HG03175 (cell line): ENCODE measurements around the gene THADA.
A peak's percentile ranks its signal among the peaks of the same experiment; 100 is the strongest.

Experiments
- ATAC-seq: cut with Tn5 transposase; IDR thresholded peaks from one replicate; pipeline ENCODE4 v1.9.1; 2021; ENCODE audit warnings: mild to moderate bottlenecking, moderate library complexity; ENCODE audit not compliant: unreplicated experiment

THADA gene

GRCh38 chr2:43228756-43229659 is 366.8 kb downstream of the THADA start:
- no peak for ATAC-seq

DNA sequence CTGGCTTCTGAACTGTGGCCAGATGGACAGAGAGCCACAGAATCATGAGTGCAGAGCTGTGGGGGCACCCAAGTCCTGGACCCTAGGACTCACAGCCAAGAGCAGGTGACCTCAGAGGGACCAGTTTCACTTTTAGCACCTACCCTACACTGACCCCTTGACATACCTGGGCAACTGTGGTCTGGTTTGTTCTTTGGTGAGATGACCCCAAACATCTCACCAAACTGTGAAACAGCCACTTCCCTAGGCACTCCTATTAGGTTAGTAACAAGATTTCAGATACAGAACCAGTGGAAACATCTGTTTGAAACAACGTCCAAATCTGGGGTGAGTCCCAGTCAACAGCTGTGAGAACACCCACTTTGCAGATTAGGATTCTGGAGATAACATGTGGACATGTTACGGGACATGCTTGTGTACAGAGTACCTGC is 367.5 kb downstream of the THADA start:
- ATAC-seq = no peak

- ATAC-seq = no peak
Observed at GRCh38 chr2:43227830-43228281, 368.0 kb downstream of the THADA start.

DNA sequence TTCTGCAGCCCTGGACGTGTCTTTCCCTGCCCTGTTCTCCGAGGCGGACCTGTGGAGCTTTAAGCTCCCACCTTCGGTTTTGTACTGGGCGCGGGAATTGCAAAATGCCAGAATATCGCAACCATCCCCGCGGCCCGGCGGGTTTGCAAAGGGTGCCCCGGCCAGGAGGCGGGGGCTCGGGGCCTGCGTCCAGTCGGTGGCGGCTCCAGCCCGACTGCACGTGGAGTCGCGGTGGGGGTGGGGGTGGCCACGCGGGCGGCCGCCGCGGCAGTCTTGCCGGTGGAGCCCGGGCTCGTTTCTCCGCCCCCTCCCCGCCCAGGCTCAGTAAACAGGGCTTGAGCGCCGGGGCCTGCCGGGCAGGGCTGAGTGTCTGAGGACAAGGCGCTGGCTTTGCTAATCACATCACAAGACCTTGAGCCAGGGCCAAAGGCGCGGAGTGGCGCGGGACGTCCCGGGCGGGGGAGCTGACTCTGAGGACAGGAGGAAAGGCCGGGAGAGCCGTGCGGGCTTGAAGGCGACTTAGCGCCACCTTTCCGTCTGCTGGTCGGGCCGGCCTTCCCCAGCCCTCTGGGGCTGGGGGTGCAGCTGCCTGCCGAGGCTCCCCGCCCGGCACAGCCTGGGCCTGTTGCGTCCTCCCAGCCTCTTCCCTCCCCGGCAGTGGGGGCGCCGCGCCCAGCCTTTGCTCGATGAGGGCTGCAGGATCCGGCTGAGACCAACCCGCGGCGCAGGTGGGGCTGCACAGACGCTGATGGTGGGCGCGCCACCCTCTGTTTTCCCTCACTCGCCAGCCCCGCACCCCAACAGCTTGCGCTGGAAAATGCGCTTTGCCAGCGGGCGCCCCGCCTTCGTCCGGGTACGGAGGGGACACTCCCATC is 368.6 kb downstream of the THADA start:
- ATAC-seq = no peak

DNA sequence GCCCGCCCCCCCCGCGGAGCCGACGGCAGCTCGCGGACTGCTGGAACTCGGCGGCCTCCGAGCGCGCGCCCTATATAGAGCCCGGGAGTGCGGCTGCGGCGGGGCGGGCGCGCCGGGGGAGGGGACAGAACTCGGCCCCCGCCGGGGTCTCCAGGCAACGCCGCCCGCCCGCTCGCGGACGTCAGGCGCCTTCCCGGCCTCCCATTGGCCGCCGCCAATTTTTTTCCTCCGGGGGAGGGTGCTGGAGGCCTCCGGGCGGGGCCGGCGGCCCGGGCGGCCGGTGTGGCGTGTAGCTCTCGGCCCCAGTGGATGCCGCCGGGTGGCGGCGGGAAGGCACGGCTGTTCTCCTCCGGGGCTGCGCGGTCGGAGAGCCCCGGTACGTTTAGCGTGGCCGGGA is 369.3 kb downstream of the THADA start, which contains the start of gene ZFP36L2:
Gene ZFP36L2 (minus strand): TSS at position 49 of the 397 bp plus-strand sequence. CDS start 291 bp downstream, outside the sequence.
- ATAC-seq = peak; percentile 57

DNA sequence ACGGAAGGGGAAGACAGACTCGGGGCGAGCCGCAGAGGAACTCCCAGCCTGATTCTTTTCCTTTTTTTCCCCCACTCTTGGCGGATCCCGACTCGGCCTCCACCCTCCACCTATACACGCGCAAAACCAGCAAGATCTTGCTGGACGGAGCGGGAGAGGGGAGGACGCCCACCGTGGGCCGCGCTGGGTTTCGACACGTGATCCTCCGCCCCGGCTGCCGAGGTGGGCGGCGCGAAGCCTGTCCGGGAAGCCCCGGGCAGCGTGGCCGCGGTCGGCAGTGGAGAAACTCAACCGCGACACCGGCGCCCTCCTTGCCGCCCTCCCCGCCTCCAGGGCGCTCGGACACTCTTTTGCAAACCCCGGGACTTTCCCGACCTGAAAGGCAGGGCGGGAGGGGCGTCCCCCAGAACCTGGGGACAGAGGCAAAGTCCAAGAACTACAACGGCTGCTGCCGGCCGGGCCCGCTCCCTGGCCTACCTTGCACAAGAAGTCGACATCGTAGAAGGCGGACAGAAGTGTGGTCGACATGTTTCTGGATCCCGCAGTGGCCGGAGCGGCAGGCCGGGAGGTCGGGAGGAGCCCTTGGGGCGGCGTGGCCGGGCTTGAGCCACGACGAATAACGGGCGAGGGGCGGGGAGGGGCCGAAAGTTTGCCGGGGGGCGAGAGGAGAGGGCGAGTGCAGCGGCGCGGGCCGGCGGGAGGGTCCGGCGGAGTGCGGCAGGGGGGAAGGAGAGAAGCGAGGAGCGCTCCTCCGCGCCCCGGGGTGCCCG is 369.9 kb downstream of the THADA start:
- peak; percentile 24 for ATAC-seq

- no peak for ATAC-seq
Observed at GRCh38 chr2:43225093-43225787, 370.6 kb downstream of the THADA start.

DNA sequence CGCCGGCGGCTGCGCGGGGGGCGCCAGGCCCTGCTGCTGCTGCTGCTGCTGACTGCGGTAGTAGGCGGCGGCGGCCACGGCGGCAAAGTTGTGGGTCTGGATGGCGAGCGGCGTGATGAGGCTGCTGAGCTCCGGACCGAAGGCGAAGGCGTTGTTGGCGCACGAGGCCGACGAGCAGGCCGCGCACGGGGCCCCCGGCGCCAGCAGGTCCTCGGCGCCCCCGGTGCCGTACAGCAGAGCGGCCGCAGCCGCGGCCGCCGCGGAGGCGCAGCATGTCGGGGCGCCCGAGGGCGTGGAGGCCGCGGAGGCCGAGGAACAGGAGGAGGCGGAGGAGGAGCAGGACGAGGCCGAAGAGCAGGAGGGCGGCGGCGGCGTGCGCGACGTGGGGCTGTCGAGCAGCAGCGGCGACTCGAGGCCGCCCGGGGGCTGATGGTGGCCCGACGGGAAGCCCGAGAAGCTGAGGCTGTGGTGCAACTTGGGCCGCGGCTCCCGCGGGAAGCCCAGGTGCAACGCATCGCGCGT is 371.2 kb downstream of the THADA start:
- no peak for ATAC-seq

- no peak for ATAC-seq
Observed at GRCh38 chr2:43224131-43224570, 371.7 kb downstream of the THADA start.

DNA sequence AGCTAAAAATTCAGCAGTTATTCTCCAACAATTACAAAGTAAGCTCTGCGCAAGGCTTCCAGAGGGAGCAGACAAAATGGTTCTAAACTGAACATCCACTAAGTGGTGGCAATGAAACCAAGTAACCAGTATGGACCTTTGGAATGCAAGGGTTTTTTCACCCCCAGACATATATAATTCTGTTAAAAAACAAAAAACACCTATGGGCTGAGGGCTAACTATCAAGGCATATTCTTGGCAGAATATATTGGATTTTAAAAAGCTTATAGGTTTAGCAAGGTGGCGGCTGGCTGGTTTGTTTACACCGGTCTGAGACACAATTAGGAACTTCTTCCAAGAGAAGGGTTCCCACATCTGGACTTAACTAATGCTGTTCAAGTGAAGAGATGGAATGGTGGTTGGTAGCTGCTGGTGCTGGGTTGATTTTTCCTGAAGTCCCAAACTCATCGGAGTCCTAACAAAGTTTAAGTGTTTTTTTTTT is 372.3 kb downstream of the THADA start:
- no peak for ATAC-seq

- ATAC-seq = no peak
Observed at GRCh38 chr2:43222475-43223309, 373.1 kb downstream of the THADA start.

GRCh38 chr2:43221763-43222474 is 373.9 kb downstream of the THADA start:
- no peak for ATAC-seq

DNA sequence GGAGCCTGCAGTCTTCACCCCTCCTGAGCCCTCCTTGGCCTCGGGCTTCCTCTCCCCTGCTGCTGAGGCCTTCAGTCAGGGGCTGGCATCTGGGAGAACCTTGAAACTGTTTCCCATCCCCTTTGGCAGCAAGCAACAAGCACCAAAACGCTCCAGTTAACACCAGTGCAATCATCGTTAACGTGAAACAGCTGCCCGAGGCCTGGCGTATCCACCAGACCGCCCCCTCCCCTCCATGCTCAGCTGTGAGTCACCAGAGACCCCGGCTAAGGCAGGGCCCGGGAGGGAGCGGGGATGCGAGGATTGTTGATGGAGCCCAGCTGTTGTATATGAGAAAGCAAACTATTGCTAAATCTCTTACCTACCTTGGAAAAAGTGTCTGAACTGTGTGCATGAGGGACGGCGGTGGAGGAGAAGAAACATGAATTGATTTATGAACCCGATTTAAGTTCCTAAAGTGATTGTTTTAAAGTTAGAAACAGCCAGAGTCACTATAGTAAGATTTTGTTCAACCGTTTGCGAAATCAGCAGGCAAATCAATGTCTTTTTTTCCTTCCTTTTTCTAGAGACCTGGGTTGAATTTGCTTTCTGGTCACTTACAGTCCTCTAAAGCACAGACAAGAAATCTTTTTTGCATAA is 374.6 kb downstream of the THADA start:
- no peak for ATAC-seq

DNA sequence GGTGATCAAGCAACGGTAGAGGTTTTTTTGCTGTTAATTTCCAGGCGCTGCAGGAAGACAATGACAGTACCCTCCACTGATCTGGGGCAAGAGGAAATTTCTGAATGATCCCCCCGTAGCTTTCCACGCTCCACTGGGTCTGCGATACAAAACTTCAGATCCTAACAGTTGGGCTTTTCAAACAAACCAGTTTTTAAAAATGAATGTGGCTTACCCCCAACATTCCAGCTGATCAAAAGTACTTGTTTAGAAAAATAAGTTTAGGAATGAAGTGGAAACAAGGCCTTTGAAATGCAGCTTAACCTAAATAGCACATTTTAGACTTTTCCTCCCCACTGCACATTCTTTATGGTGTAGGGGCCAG is 375.1 kb downstream of the THADA start:
- ATAC-seq = no peak

DNA sequence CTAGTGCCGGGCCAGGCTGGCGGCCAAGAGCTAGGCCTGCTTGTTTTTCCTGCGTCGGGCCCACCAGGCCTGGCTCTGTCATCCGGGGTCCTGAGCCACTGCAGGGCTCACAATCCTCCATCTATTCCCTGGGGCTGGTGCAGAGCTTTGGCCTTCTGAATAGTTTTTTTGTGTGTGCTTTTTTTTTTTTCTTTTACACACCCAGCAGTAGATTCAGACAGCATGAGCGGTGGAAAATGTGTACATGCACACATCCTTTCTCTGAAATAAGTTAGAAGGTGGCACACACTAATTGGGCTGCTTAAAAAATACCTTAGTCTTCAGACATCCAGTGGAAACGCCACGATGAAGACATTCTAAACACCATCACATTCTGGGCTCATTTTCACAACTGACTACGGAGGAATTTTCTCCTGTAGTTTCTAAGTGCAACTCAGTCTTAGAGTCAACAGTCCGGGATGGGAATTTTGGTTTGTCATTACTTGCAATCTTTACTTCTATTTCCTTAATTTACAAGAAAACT is 375.5 kb downstream of the THADA start:
- ATAC-seq = no peak

DNA sequence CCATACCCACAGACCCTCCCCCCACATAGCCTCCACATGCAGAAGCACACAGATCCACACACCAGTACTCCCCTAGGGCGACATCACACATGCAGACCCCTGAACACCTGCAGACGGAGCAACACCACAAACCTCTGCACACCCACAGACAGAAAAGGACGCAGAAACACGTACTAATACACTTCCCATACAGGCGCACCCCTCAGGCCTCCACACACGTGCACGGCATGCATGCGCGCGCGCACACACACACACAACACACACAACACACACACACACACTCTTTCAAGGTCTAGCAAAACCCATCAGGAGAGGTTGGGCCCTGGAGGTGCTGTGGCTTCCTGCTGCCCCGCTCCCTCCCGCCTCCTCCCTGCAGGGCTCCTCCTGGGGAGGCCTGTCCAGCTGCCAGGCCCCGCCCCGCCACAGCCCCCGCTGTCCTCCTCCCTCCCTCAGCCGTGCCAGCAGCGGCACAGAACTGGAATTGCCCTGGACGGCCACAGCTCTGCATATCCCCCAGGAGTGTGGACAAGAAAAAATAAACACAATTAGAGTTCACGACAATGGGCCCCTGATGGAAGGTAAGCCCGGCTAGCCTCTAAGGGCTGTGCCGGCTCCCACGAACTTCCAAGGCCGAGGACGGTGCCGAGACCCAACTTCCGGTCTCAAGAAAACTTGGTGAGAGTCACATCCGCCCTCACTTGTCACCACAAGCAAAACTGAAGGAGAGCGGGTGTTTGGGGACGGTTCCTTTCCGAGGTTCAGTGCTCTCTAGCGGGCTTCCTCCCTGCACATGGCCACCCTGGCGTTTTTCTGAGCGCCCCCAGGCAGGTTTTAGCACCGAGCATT is 376.2 kb downstream of the THADA start:
- peak; percentile 62 for ATAC-seq
